Tibial artery (tissue), 4 donors: Measurements from ENCODE around the gene DNAJC27.
A peak's percentile ranks its signal among the peaks of the same experiment; 100 is the strongest.

Source experiments
- DNase-seq, 2 donors: peaks; one replicate each; pipeline ENCODE4 v3.0.0-alpha.2; 2019
- H3K27ac ChIP-seq, 2 donors: fragments of 200-600 bp; sonication (generic) in 1 of 2; 1 replicate in 1 of 2; 2 replicates in 1 of 2; pipeline ENCODE4 v1.5.1; 2018 to 2019; ENCODE audit warnings: mild to moderate bottlenecking in 1 of 2
- H3K27me3 ChIP-seq, 2 donors: fragments of 200-600 bp; sonication (generic) in 1 of 2; one replicate each; pipeline versions ENCODE4 v1.5.1 to v1.6.0; 2016 to 2019
- H3K36me3 ChIP-seq, 3 donors: fragments of 200-600 bp; sonication (generic) in 2 of 3; one replicate each; pipeline ENCODE4 v1.5.1; 2016 to 2019; ENCODE audit warnings: mild to moderate bottlenecking in 2 of 3
- H3K4me1 ChIP-seq, 4 donors: fragments of 200-600 bp; sonication (generic) in 2 of 4; 1 replicate in 3 of 4; 2 replicates in 1 of 4; pipeline ENCODE4 v1.5.1; 2016 to 2019
- H3K4me3 ChIP-seq, 2 donors: fragments of 200-600 bp; sonication (generic) in 1 of 2; 1 replicate in 1 of 2; 2 replicates in 1 of 2; pipeline ENCODE4 v1.5.1; 2018 to 2019; ENCODE audit warnings: mild to moderate bottlenecking in 2 of 2
- H3K9me3 ChIP-seq, 3 donors: fragments of 200-600 bp; sonication (generic) in 1 of 3; one replicate each; pipeline ENCODE4 v1.5.1; 2016 to 2019
- CTCF ChIP-seq, 2 experiments: fragments of 200-600 bp in 1 of 2; fragments of 450-650 bp in 1 of 2; IDR thresholded peaks; one replicate each; pipeline ENCODE4 v1.5.1; 2017 to 2019; ENCODE audit warnings: antibody characterized with exemption in 2 of 2, mild to moderate bottlenecking in 1 of 2, moderate library complexity in 1 of 2
- intact Hi-C: fragments of 100-400 bp; cut with DNase I; formaldehyde crosslinking; loops from one replicate; pipeline ENCODE4 v1.15.0; 2023; ENCODE audit warnings: low total_unique reads

The DNAJC27 gene

GRCh38 chr2:24926602-24927252, 45.0 kb downstream of the DNAJC27 start:
- Histone ChIP-seq H3K4me3 (peak overlapping the region; percentile 29 to 33), H3K4me1 (peaks cover 0 to 20% (median 5%) of the 10 kb centered on the region in 4 donors), H3K27me3 (no peaks in the 10 kb centered on the region), H3K9me3 (no peaks in the 10 kb centered on the region), H3K36me3 (no peaks in the 10 kb centered on the region), H3K27ac (peak overlapping the region; percentile 57 to 73)
- TF ChIP-seq CTCF (IDR thresholded peaks at IDR 0.05) = no peak
- intact Hi-C loops = no loop called here
- DNase-seq = peak; percentile 84 to 91

GRCh38 chr2:24926220-24926601, 45.5 kb downstream of the DNAJC27 start:
- TF ChIP-seq CTCF (IDR thresholded peaks at IDR 0.05) = no peak
- Histone ChIP-seq H3K27me3 (no peaks in the 10 kb centered on the region), H3K4me3 (peak overlapping the region; percentile 29 to 33), H3K4me1 (peaks cover 0 to 21% (median 6%) of the 10 kb centered on the region in 4 donors), H3K27ac (peak overlapping the region; percentile 53 to 73), H3K9me3 (no peaks in the 10 kb centered on the region), H3K36me3 (no peaks in the 10 kb centered on the region)
- intact Hi-C loops = no loop called here
- DNase-seq = no peak

- TF ChIP-seq CTCF (IDR thresholded peaks at IDR 0.05) = no peak
- Histone ChIP-seq H3K36me3 (no peaks in the 10 kb centered on the region), H3K9me3 (no peaks in the 10 kb centered on the region), H3K27me3 (no peaks in the 10 kb centered on the region), H3K4me3 (no peak overlapping the region), H3K4me1 (peaks cover 0 to 22% (median 7%) of the 10 kb centered on the region in 4 donors), H3K27ac (no peak overlapping the region)
- intact Hi-C loops = no loop called here
- DNase-seq = no peak
Measured at GRCh38 chr2:24925815-24926214, 45.9 kb downstream of the DNAJC27 start.

GRCh38 chr2:24924732-24925131, 47.0 kb downstream of the DNAJC27 start:
- Histone ChIP-seq H3K27ac (no peak overlapping the region), H3K27me3 (no peaks in the 10 kb centered on the region), H3K4me1 (peaks cover 0 to 22% (median 10%) of the 10 kb centered on the region in 4 donors), H3K9me3 (no peaks in the 10 kb centered on the region), H3K4me3 (no peak overlapping the region), H3K36me3 (no peaks in the 10 kb centered on the region)
- no peak for TF ChIP-seq CTCF (IDR thresholded peaks at IDR 0.05)
- intact Hi-C loops = no loop called here
- DNase-seq = no peak

DNA sequence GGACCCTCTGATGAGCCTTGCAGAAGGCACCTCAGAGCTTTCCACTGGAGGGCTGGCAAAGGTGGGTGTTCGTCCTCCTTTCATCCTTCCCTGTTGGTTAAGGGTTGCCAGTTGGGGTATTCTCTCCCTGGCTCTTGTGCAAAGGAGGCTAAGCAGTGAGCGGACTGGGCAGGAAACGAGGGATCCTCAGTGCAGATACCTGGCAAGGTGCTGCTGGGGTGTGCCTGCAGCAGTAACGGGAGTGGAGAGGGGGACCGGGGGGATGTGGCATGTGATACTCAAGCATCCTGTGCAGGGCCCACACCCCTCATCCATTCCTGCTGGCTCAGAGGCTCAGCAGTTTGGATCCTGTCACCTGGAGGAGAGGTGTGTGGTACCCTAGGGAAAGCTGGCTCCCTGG, 47.5 kb downstream of the DNAJC27 start:
- intact Hi-C loops = no loop called here
- peaks cover 0 to 23% (median 10%) of the 10 kb centered on the region in 4 donors for H3K4me1 ChIP-seq
- H3K36me3 ChIP-seq = no peaks in the 10 kb centered on the region
- DNase-seq = no peak
- H3K27ac ChIP-seq = no peak overlapping the region
- H3K9me3 ChIP-seq = no peaks in the 10 kb centered on the region
- no peak overlapping the region for H3K4me3 ChIP-seq
- TF ChIP-seq CTCF (IDR thresholded peaks at IDR 0.05) = no peak
- H3K27me3 ChIP-seq = no peaks in the 10 kb centered on the region
